Transverse colon (tissue), 4 donors: ENCODE results near the gene C11orf91. TPM values are rescaled to one million over a fixed set of nuclear protein-coding genes. Genes with fewer than 3 reads are reported as not detected.

Experiments used
- DNase-seq: peaks from one replicate; pipeline ENCODE4 v3.0.0-alpha.2; 2019
- H3K27ac ChIP-seq, 4 donors: fragments of 200-600 bp; sonication (generic); 2 replicates each; pipeline ENCODE4 v1.5.1; 2016 to 2018; ENCODE audit warnings: inconsistent platforms in 4 of 4
- H3K27me3 ChIP-seq: fragments of 200-600 bp; sonication (generic); 2 replicates; pipeline ENCODE4 v1.5.1; 2017; ENCODE audit warnings: inconsistent platforms
- H3K36me3 ChIP-seq, 4 donors: fragments of 200-600 bp; sonication (generic); 2 replicates each; pipeline ENCODE4 v1.5.1; 2017 to 2019; ENCODE audit warnings: inconsistent platforms in 4 of 4
- H3K4me1 ChIP-seq, 4 donors: fragments of 200-600 bp; sonication (generic); 2 replicates each; pipeline ENCODE4 v1.5.1; 2017 to 2020; ENCODE audit warnings: inconsistent platforms in 4 of 4
- H3K4me3 ChIP-seq, 4 donors: fragments of 200-600 bp; sonication (generic); 1 replicate in 1 of 4; 2 replicates in 3 of 4; pipeline versions ENCODE4 v1.5.1 to v1.6.1; 2017 to 2019; ENCODE audit warnings: inconsistent platforms in 4 of 4
- H3K9me3 ChIP-seq, 2 donors: fragments of 200-600 bp; sonication (generic); 2 replicates each; pipeline ENCODE4 v1.5.1; 2017 to 2019; ENCODE audit warnings: inconsistent platforms in 2 of 2
- EP300 ChIP-seq: sonication (generic); formaldehyde crosslinking; IDR thresholded peaks from one replicate; pipeline ENCODE4 v1.6.1; 2017; ENCODE audit warnings: antibody characterized with exemption, low read depth
- POLR2A ChIP-seq: fragments of 450-650 bp; IDR thresholded peaks from one replicate; pipeline ENCODE4 v1.6.1; 2016; ENCODE audit warnings: antibody characterized with exemption, mild to moderate bottlenecking, moderate library complexity
- POLR2AphosphoS5 ChIP-seq, 3 donors: sonication (generic); formaldehyde crosslinking; IDR thresholded peaks; one replicate each; pipeline ENCODE4 v1.6.1; 2016; ENCODE audit warnings: antibody characterized with exemption in 3 of 3
- WGBS, 2 donors: methylation state at CpG; one replicate each; pipeline ENCODE4 v1.1.5; 2018; ENCODE audit warnings: low coverage in 1 of 2; 5-methylcytosine and 5-hydroxymethylcytosine counted together
- in situ Hi-C, 4 donors: fragments of 200-750 bp; cut with MboI; loops; one replicate each; pipeline versions ENCODE4 v1.15.0 to v1.15.1; 2017; ENCODE audit warnings: low sequenced_read_pairs in 3 of 4, low pct_ligation_motif_present in 1 of 4, low pct_unique_long_range_greater_than_20kb in 1 of 4
- intact Hi-C: fragments of 100-400 bp; cut with DNase I; formaldehyde crosslinking; loops from one replicate; pipeline ENCODE4 v1.15.1; 2023; ENCODE audit warnings: low total_unique reads
- total RNA-seq, 4 donors: library from RNA; depleted of rRNA; stranded (reverse); fragments of >200 nt; gene quantifications; one replicate each; pipeline ENCODE4 v1.1.0, GENCODE V29; 2016
- TF ChIP-seq, protein P1 (sequence below), 5 experiments: fragments of 200-600 bp in 3 of 5; fragments of 450-650 bp in 2 of 5; sonication (generic) in 3 of 5; IDR thresholded peaks; 1 replicate in 2 of 5; 2 replicates in 3 of 5; pipeline ENCODE4 v1.5.1; 2016 to 2017; ENCODE audit warnings: antibody characterized with exemption in 5 of 5, inconsistent platforms in 3 of 5, mild to moderate bottlenecking in 2 of 5, moderate library complexity in 1 of 5

C11orf91 gene
- total RNA-seq, 4 donors from 2014 or later = not detected

DNA sequence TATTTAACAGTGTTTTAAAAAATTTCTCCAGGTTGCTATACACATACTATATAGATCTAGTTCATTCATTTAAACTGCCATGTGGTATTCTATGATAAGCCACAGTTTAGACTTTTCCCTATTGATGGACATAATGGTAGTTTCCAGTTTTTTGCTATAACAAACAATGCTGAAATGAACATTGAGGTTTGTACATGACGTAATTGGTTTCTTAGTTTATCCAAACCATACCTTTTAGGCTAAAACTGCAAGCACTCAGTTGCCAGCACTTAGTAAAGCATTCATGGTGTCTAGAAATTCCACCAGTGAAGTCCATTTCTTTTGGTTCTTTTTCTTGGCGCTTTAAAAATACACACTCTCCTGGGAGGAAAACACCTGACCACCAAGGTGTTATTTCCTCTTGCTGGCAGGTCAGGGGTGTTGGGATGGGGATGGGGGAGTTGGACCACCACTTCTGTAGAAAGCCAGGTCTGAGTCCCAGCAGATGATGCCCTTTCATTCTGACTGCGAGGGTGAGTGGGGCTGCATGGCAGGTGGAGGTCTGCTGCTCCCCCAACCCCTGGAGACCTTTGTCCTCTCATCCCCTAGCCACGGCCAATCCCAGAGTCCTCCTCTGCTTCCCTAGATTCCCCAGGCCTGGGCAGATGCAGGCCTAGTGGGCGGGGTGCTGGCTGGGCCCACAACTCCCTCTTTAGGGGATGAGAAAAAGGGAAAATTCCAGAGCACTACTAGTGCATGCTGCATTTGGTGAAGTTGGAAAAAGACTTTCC is 41.1 kb downstream of the C11orf91 start:
- intact Hi-C loops = no loop called here
- TF ChIP-seq, protein P1, sequence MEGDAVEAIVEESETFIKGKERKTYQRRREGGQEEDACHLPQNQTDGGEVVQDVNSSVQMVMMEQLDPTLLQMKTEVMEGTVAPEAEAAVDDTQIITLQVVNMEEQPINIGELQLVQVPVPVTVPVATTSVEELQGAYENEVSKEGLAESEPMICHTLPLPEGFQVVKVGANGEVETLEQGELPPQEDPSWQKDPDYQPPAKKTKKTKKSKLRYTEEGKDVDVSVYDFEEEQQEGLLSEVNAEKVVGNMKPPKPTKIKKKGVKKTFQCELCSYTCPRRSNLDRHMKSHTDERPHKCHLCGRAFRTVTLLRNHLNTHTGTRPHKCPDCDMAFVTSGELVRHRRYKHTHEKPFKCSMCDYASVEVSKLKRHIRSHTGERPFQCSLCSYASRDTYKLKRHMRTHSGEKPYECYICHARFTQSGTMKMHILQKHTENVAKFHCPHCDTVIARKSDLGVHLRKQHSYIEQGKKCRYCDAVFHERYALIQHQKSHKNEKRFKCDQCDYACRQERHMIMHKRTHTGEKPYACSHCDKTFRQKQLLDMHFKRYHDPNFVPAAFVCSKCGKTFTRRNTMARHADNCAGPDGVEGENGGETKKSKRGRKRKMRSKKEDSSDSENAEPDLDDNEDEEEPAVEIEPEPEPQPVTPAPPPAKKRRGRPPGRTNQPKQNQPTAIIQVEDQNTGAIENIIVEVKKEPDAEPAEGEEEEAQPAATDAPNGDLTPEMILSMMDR (IDR thresholded peaks at IDR 0.05) = no peak
- TF ChIP-seq POLR2AphosphoS5 (IDR thresholded peaks at IDR 0.05) (no peak), POLR2A (no peak), EP300 (no peak)

DNA sequence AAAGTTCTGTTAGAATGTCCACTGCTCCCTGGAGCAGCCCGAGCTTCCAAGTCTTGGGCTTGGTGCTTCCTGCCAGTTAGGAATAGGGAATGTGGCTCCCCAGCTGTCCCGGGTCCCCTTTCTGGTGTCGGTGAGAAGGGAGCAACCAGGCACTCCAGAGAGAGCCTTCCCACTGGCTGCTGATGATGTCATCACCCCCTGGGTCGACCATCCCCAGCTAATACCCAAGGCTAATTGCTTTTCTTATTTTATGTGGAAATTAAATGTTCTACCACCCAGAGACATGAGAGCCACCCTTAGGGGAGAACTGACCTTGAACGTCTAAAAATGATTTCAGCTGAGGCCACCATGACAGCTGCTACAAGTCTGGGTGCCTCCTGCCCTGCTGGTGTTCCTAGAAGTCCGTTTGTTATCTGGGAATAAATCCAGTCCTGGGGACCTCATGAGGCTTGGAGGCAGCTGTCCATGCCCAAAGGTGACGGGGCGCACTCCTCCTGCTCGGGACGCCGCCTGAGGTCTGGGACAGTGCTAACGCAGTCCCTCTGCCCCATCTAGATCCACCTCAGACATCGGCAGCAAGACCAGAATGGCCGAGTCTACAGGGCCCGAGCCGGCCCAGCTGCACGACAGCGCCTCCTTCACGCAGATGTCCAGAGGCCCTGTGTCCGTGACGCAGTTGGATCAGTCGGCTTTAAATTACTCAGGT is 42.3 kb downstream of the C11orf91 start:
- no peak for DNase-seq
- Histone ChIP-seq H3K4me3 (no peak overlapping the region), H3K36me3 (no peaks in the 10 kb centered on the region), H3K27me3 (no peaks in the 10 kb centered on the region), H3K27ac (no peak overlapping the region), H3K9me3 (no peaks in the 10 kb centered on the region), H3K4me1 (no peaks in the 10 kb centered on the region)
- intact Hi-C loops (no loop called here), in situ Hi-C loops (no loop called here)
- TF ChIP-seq EP300 = no peak
- no peak for TF ChIP-seq POLR2A
- TF ChIP-seq, protein P1 (IDR thresholded peaks at IDR 0.05) = no peak
- no peak for TF ChIP-seq POLR2AphosphoS5 (IDR thresholded peaks at IDR 0.05)
- WGBS, 2 donors = 86% methylated on average over 22 of the region's 22 CpGs; no CpG with 5 or more reads in 1 of the 2 donors

More for the DNA sequence above, 41.1 kb downstream of the C11orf91 start:
- Histone ChIP-seq H3K4me1 (no peaks in the 10 kb centered on the region), H3K27me3 (no peaks in the 10 kb centered on the region), H3K27ac (no peak overlapping the region), H3K9me3 (no peaks in the 10 kb centered on the region), H3K36me3 (no peaks in the 10 kb centered on the region), H3K4me3 (no peak overlapping the region)
- DNase-seq = no peak
- in situ Hi-C loops = no loop called here
- 90 to 100% methylated on average over 2 to 5 of the region's 5 CpGs for WGBS, 2 donors

DNA sequence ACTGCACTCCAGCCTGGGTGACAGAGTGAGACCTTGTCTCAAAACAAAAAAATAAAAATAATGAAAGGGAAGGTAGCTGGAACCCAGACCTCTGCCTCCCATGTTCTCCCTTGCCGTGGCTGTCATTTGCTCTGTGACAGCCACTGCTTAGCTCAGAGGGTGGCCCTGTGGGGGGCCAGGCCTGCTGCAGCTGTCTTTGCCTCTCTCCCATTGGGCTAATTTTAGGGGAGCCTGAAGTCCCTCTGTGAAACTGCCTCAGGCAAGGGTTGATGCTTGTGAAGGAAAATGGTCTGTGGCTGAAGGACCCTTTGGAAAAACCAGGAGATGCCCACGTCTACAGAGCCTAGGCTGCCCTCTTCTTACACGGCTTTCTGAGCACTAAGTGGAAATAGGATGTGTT is 42.9 kb downstream of the C11orf91 start:
- intact Hi-C loops (no loop called here), in situ Hi-C loops (no loop called here)
- Histone ChIP-seq H3K27ac (no peak overlapping the region), H3K4me3 (no peak overlapping the region), H3K9me3 (no peaks in the 10 kb centered on the region), H3K4me1 (no peaks in the 10 kb centered on the region), H3K36me3 (no peaks in the 10 kb centered on the region), H3K27me3 (no peaks in the 10 kb centered on the region)
- no peak for TF ChIP-seq POLR2A
- WGBS, 2 donors = 81% methylated on average over 3 of the region's 3 CpGs; no CpG with 5 or more reads in 1 of the 2 donors
- no peak for DNase-seq

DNA sequence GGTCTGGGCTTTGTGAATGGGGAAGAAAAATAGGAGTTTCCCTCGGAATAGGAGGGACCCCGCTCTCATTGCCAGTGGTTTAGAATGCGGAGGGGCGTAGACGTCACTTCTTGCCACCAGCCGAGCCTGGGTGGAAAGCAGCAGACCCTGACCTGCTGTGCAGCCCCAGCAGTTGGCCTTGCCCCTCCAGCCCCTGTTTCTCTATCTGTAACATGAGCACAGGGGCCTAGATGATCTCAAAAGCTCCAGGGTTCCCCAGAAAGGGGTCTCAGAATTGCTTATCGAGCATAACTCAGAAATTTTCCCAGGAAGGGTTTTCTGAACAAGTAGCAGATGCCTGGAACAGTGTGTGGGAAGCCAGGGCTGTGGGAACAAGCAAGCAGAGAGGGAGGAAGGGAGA is 43.9 kb downstream of the C11orf91 start:
- Histone ChIP-seq H3K36me3 (no peaks in the 10 kb centered on the region), H3K4me3 (no peak overlapping the region), H3K27me3 (no peaks in the 10 kb centered on the region), H3K4me1 (no peaks in the 10 kb centered on the region), H3K9me3 (no peaks in the 10 kb centered on the region), H3K27ac (no peak overlapping the region)
- in situ Hi-C loops (no loop called here), intact Hi-C loops (no loop called here)
- no peak for DNase-seq
- TF ChIP-seq POLR2A (no peak), POLR2AphosphoS5 (IDR thresholded peaks at IDR 0.05) (no peak), EP300 (no peak)
- TF ChIP-seq, protein P1 (IDR thresholded peaks at IDR 0.05) = no peak
- 79% methylated on average over 7 of the region's 7 CpGs; no CpG with 5 or more reads in 1 of the 2 donors for WGBS, 2 donors
